ENCODE data around the gene IGFBP5.

Gene IGFBP5, protein sequence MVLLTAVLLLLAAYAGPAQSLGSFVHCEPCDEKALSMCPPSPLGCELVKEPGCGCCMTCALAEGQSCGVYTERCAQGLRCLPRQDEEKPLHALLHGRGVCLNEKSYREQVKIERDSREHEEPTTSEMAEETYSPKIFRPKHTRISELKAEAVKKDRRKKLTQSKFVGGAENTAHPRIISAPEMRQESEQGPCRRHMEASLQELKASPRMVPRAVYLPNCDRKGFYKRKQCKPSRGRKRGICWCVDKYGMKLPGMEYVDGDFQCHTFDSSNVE

DNA sequence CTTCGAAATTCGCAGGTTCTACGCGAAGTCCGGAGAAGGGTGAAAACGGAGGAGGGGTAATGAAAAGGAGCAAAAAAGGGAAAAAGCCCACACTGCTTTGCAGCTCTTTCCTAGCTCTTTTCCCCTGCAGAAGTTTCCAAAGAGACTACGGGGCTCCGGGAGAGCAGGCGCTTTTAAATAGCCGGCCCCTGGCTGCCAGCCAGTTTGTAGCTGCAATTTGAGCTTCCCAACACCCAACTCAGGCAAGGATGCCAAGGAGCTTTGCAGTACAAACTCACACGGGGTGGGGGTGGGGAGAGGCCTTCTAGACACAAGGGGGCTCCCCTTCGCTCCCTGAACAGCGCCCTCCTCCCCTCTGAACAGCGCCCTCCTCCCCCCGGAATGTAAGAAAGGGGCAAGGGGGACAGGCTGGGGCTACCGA is at the start of gene IGFBP5:
TSS of gene IGFBP5 (minus strand) at position 149 of the 421 bp plus-strand sequence. CDS start 774 bp downstream, outside the sequence.
- in situ Hi-C loops (cut with HindIII; ENCODE audit: low sequenced_read_pairs): no loop called here

DNA sequence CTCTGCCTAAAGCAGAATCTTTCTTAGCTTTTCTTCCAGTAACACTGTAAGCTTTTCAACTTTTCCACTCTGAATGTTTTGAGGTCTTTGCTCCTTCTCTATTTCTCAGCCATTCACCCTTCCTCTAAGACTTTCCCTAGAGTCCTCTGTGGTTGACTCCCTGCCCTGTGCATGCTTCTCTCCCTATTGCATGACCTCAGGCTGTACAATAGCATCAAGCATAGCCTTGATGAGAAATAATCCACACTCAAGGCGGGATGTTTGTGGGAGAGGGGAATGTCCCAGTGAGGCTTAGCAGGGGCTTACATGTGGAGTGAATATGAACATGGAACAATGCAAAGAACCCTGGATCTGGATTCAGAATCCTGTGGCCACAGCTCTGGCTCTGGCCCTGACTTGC is 48.4 kb upstream of the IGFBP5 start:
- in situ Hi-C loops (cut with HindIII; ENCODE audit: low sequenced_read_pairs): no loop called here

DNA sequence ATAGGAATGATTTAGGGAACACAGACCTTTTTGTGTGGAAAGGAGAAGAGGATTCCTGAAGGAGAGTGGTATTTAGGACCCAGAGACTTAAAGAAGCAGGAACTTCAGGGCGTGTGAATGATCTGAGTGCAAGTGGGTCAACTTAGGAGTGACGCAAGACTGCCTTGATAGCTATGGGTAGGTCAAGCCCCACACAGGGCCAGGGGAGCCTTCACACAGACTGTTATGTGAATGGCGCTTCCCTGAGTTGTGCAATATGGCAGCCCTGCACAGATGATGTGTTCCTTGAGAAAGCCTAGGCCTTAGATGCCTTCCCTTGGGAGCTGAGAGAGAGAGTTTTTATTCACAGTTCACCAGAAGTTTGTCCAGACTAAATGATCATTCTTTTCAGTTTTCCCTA is 47.1 kb upstream of the IGFBP5 start:
- in situ Hi-C loops (cut with HindIII; ENCODE audit: low sequenced_read_pairs): no loop called here

DNA sequence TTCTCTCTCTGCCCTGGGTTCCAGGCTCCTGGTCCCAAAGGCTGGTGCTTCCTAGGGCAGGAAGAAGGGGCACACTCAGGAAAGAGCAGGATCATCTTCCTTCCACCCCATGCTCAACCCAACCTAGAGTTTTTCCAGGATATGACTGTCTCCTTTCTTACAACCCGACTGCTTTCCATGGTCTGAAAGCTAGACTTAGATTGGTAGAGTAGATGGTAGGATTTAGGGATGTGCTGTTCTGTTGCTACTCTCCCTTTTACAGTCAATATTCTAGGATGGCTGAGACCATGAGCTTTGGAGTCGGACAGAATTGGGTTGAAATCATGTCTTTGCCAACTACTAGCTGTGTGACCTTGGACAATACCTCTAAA is 45.9 kb upstream of the IGFBP5 start:
- in situ Hi-C loops (cut with HindIII; ENCODE audit: low sequenced_read_pairs): no loop called here

DNA sequence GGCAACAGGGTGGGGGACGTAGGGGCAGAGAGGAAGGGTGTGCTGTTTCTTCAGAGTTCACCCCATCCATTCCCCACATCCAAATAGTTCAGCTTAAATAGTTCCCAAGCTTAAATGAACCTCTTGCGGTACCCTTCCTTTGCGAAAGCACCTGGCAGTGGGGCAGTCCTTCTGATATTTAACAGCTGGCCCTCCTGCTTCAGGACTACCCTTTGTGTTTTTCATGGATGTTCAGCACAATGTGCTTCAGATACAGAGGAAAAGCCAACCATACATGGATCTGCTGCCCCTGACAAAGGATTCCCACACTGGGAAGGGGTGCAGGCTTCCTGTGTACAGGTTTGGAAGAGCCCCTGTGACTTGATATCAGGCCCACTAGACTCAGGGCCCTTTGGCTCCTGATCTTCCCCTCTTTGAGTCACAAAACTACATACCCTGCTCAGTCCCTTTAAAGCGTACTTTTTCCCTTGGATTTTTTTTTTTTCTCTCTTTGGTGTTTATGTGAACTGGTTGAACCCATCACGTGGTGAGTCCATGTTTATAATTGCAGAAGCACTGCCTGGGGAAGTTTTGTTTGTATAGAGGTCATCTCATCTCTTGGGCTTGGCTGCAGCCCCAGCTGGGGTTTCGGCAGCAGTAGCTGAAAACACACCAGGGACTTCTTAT is 45.3 kb upstream of the IGFBP5 start:
- in situ Hi-C loops (cut with HindIII; ENCODE audit: low sequenced_read_pairs): no loop called here

DNA sequence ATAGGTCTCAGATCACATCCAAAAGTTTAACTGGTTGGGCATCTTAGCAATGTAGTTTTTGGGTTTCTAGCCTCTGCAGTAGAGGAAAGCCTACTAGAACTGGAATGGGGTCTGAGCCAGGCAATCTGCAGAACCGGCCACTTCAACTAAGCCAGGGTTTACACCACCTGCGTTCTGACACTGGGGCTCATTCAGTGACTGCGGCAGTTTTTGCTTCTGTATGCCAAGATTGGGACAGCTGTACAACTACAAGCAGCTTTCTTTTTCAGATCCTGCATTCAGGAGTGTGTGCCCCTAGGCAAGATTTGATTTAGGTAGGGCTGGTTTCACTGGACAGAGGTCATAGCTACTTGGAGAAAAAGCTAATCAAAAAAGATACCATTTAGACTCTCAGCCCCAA is 43.7 kb upstream of the IGFBP5 start:
- in situ Hi-C loops (cut with HindIII; ENCODE audit: low sequenced_read_pairs): no loop called here

DNA sequence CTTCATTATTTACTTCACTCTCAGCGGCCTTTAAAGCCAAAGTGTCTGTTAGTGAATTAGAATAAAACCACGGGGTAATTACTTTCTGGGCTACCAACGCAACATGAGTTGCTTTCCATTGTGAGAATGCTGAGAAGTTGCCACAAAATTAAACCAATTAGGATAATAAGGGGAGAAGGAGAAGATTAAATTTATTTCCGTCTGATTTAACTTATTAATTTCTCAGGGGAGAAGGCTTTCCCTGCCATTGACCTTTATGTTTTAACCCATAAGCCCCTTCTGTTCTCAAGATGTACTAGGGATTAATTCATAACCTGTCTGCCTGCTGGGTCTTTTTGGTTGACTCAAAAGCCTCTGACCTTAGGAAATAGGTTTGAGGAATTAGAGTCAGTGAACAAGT is 42.3 kb upstream of the IGFBP5 start:
- in situ Hi-C loops (cut with HindIII; ENCODE audit: low sequenced_read_pairs): no loop called here

DNA sequence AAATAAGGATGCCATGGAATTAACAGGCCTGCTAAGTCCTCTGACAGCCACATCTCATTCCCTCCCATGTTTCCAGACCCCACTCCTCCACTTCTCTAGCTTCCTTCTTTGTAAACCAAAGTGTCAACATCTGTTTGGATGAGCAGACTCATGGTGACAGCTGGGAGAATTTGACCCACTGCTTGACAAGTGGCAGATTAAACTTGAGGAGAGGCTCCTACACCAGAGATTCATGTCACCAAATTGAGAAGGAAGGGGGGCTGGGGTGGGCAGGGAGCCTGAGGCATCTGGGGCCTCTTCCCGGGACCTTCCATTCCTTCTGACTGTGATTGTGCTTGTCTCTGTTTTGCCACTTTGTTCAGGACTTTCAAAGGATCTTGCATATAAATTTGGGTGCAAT is 41.0 kb upstream of the IGFBP5 start:
- in situ Hi-C loops (cut with HindIII; ENCODE audit: low sequenced_read_pairs): no loop called here

DNA sequence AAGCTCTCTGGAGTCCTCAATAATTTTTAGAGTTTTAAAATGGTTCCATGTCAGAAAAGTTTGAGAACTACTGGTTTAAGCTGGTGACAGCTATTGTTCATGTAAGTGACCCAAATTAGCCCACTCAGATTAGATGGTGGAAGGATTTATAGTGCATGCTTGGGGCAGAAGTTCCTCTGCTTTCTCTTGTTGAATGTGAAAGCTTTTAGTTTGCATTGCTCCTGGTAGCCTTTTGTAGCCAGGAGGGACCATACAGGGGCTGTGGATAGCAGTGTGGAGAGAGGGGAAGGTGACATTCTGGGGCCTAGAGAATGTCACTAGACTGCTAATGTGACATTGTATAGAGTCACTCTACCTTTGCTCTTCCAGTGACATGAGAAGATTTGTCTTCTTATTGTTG is 40.3 kb upstream of the IGFBP5 start:
- in situ Hi-C loops (cut with HindIII; ENCODE audit: low sequenced_read_pairs): no loop called here

DNA sequence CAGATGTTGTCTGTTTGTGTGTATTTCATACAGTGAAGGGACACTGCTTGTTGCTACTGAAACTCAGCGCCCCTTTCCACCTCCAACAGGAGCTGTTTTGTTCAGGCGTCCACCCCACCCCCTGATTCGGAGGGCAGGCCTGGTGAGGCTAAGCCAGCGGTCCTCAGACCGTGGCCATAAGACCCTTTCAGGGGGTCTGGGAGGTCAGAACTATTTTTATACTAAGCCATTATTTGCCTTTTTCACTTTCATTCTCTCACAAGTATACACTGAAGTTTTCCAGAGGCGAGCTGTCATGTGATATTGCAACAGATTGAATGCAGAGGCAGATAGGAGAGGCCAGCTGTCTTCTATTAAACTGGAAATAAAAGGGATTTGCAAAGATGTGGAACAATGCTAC is 39.7 kb upstream of the IGFBP5 start:
- in situ Hi-C loops (cut with HindIII; ENCODE audit: low sequenced_read_pairs): no loop called here

DNA sequence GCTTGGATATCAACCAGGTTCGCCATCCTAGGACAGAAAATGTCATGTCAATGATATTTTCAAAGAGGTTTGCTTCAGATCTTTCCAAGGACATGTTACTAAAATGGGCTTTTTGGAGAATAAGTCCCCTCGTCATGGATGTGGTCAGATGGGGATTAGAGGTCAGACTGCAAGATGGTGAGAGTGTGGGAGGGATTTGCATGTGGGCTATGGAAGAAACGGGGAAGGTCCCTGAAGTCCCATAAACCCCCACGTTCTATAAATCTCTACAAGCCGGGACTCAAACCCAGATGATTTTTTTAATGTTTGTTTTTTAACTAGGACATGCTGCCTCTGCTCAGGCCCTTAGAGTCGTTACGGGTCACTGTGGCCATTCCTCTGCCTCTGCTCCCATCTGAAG is 37.7 kb upstream of the IGFBP5 start:
- in situ Hi-C loops (cut with HindIII; ENCODE audit: low sequenced_read_pairs): no loop called here

DNA sequence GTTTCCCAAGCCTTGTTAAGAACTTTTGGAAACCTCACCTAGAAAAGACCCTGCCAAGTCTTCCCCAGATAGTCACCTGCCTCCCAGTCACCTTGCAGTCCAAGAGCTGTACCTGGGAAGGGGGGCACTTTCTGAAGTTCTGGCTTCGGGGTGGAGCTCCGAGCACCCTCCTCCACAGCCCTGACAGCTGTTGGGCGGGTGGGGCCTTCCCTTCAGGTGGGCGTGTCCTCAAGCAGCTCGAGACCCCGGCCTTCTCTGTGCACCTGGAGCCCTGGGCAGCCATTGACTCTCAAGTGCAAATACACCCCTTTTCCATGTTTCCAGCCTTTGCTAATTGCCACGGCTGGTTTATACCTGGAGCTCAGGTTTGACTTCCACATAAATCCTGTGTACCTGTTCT is 37.0 kb upstream of the IGFBP5 start:
- in situ Hi-C loops (cut with HindIII; ENCODE audit: low sequenced_read_pairs): no loop called here

DNA sequence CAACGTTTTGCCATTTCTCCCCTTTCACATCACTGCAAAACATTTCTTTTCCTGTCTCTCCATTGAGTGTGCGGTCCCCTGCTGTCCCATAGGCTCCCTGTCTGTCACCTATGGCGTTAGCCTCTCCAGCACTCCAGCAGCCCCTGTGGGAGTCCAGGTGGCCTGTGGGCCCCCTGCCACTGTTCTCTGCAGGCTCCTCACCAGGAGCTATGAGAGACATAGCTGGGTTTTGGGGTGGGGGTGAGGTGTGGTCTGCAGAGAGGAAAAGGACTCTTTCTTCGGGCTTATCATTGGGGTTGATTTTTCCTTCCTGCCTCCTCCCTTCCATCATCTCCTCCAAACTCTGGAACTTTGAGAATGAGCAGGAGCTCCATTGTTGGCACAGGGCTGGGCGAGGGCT is 36.1 kb upstream of the IGFBP5 start:
- in situ Hi-C loops (cut with HindIII; ENCODE audit: low sequenced_read_pairs): no loop called here

DNA sequence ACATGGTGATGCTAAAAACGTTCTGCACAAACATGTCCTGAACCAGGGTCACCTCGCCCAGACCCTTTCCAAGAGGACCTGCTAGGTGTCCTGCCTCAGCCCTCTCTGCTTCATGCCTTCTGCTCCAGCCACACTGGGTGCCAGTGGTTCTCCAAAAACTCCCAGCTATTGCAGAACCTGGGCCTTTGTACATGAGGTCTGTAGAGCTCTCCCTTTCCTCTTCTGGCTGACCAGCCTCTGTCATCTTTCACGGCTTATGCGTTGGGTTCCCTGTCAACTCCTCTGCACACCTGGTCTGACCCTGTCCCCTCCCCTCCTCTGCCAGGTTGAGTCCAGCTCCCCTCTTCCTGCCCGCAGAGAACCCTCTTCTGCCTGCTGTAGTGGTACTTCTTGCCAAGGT is 35.5 kb upstream of the IGFBP5 start:
- in situ Hi-C loops (cut with HindIII; ENCODE audit: low sequenced_read_pairs): no loop called here

DNA sequence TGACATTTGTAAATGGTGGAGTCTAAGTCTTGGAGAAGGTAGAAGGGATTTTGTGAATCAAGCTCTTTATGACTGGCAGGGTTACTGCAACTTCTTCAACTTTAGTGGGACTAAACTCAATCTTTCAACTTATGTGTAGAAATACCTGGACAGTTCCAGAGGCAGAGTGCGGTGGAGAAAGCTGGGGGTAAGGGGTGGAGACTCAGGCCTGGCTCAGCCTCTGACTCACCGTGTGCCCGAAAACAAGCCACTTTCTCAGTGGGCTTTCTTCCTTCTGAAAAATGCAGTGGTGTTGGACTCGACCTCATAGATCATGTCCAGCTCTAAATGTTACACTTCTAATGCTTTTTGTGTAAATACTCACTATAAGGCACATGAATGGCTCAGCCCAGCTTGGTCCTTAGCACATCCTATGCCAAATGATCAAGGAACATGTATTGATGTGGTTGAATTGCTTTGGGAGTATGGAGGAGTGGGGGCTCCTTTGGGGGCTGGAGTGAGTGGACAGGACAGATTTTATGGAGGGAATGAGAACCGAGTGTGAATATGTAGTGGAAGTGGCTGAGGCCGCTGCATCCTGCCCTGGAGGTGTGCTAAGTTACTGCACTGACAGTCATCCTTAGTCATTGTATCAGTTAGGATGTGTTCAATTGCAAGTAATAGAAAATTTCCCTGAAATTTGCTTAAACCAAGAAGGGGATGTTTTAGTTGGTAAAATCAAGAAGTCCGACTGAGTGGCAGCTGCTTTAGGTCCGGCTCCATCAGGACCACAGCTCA is 32.2 kb upstream of the IGFBP5 start:
- in situ Hi-C loops (cut with HindIII; ENCODE audit: low sequenced_read_pairs): no loop called here

DNA sequence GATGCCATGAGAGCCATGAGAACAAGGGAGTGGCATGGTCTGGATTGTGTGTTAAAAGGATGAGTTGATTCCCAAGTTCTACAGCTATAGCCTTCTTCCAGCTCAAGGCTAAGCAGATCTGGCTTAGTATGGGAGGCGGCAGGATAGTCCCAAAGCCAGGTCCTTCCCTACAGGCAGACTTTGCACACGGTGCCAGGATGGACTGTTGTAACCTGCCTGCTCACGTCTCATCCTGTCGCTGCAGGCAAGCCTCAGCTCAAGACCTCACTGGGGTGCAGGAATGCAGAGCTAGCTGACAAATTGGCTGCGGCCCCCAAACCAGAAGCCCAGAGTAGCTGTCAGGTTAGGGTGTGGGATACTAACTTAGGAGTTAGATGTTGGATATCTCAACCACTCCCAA is 28.8 kb upstream of the IGFBP5 start:
- in situ Hi-C loops (cut with HindIII; ENCODE audit: low sequenced_read_pairs): no loop called here

DNA sequence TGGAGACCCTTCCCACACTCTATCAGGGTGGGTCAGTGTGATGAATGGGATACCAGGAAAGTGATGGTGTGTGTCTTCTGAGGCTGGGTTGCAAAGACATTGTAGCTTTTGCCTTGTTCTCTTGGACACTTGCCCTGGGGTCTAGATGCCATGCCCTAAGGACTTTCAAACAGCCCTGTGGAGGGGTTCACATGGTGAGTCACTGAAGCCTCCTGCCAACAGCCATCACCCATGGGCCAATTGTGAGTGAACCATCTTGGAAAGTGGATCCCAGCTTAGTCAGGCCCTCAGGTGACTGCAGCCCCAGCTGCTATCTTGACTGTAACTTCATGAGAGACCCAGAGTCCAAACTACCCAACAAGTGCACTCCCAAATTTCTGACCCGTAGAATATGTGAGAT is 25.8 kb upstream of the IGFBP5 start:
- in situ Hi-C loops (cut with HindIII; ENCODE audit: low sequenced_read_pairs): no loop called here

DNA sequence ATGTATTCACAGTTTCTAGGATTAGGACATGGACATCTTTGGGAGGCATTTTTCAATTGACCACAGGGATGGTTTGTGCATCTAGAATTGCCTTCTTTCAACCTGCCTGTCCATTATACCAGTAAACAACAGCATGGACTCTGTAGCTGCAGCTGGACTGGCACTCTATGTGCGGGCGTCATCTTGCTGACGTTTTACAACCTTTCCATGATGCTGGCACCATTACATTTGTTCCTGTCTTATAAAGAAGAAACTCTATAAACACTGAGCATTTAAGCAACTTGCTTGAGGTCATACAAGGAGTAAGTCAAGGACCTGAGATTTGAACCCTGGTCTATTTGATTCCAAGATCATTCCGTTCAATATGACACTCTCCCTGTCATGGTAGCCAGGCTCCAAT is 25.4 kb upstream of the IGFBP5 start:
- in situ Hi-C loops (cut with HindIII; ENCODE audit: low sequenced_read_pairs): no loop called here

DNA sequence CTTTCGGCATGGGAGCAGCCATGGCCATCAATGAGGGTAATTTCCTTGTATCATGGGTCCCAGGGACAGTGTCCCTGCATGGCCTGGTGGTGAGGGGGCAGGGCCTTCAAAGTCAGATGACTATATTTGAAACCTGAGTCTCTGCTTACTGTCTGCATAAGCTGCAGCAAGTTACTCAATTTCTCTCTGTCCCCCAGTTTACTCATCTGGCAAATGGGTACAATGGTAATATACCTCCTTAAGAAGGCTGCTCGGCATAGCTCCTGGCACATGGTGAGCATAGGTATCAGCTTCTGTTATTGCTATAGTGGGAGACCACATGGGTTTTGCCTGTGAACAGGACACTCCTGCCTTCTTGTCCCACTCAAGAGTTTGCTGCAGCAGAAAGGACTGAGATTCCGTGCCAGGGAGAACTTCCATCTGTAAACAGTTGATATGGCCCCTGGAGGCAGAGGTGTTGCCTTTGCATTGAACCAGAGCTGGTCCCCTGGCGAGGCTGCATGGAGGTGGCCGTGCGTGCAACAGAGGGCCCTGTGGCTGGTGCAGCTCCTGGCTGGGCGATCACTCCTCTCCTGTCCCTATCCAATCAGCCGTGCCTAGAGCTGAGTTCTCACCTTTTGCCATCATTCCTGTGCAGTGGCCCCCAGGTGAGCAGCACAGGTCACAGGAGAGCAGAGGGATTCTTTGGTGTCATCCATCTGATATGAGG is 22.7 kb upstream of the IGFBP5 start:
- in situ Hi-C loops (cut with HindIII; ENCODE audit: low sequenced_read_pairs): no loop called here

DNA sequence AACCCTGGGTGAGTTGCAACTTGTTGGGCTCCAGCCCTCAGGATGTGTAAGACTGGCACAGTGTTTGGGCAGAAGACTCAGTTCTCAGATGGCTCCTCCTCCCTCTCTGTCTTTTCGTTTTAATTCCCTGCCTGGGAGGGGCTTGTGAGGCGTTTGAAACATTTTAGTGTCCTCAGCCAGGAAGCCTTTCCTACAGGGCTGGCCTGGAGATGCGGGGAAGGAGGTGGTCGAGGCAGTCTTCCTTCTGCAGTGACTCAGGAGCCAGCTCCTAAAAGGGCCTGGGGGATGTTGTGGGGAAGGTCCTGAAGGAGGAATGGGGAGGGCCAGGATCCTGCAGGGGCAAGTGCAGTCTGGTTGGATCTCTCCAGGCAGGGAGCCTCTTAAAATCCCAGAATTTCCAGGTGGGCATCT is 22.1 kb upstream of the IGFBP5 start:
- in situ Hi-C loops (cut with HindIII; ENCODE audit: low sequenced_read_pairs): no loop called here

DNA sequence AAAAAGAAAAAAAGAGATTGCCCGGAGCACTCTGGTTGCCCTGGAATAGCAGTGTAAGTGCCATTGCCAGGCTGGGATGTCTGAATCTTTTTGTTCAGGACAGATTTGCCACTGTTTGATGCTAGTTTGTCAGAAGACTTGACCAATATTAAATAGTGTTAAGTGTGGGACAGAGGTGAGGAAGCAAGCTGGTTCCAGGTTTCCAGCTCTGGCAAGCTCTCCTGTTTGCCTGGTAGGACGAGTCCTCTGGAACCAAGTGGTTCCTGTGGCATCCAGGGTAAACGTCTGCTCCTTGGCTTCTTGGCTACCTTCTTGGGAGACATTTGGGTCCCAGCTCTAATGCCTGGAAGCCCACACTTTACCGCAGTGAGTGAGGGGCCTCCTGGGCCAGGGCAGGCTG is 20.8 kb upstream of the IGFBP5 start:
- in situ Hi-C loops (cut with HindIII; ENCODE audit: low sequenced_read_pairs): no loop called here
